ENCODE data around the gene KLHL3. TPM values are rescaled to one million over a fixed set of nuclear protein-coding genes. Genes with fewer than 3 reads are reported as not detected.

The KLHL3 gene
- polyA plus RNA-seq, 1 of the 3 experiments (the other 2 are of a cell fraction), result 3.8 TPM

- H3K4me3 ChIP-seq (ENCODE audit: low read depth in 2 of 2, low read length in 1 of 2), result no peak overlapping the region
Observed at GRCh38 chr5:137636830-137637714, 98.8 kb downstream of the KLHL3 start.

DNA sequence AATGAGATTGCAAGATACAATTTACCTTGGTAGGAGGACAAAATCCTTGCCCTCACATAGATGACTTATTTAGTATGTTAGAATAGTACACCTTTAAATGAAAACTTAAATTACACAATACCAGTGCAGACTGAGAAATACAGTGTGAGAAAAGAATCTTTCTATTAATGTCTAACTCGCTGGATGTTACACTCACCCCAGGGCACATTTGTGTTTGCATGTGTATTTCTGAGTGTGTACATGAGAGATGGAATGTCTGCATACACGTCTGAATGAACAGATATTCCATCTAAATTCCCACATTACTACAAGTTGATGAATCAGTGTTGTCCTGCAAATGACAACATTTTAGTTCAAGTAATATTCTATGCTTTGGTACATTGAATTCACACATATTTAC is 99.8 kb downstream of the KLHL3 start:
- no peaks in the 10 kb centered on the region for H4K20me1 ChIP-seq (ENCODE audit: insufficient read depth)
- no peaks in the 10 kb centered on the region for H3K79me2 ChIP-seq (ENCODE audit: insufficient read depth)
- H3K36me3 ChIP-seq (replicated peaks in 1 of 2; ENCODE audit: control insufficient read depth in 1 of 2, insufficient read depth in 2 of 2, low read length in 1 of 2), result no peaks in the 10 kb centered on the region
- DNase-seq, result no peak
- H3K9me3 ChIP-seq, result no peaks in the 10 kb centered on the region
- no peak overlapping the region for H3K27ac ChIP-seq (ENCODE audit: low read depth in 2 of 2, low read length in 1 of 2)
- no peak overlapping the region for H3K4me3 ChIP-seq (ENCODE audit: low read depth in 2 of 2, low read length in 1 of 2)
- no peaks in the 10 kb centered on the region for H3K27me3 ChIP-seq (ENCODE audit: insufficient read depth)
- H3K9ac ChIP-seq, result no peak overlapping the region
- H3K9me2 ChIP-seq, result no peaks in the 10 kb centered on the region
- 53% methylated on average over 2 of the region's 2 CpGs for WGBS (ENCODE audit: low lambda C conversion rate)
- no peaks in the 10 kb centered on the region for H3K4me1 ChIP-seq (ENCODE audit: control insufficient read depth in 1 of 2, insufficient read depth in 2 of 2, low read depth in 1 of 2, low read length in 1 of 2)
- H2AFZ ChIP-seq (ENCODE audit: low read depth), result no peak overlapping the region
- ChIA-PET CTCF (interaction anchor here (7.9 to 12.7 kb wide), 2 partner anchors 20 to 105 kb away, joined by 143 to 407 read pairs; partner anchors contain the start of gene KLHL3), POLR2A (no interaction called here)
- no peaks in the 10 kb centered on the region for H3F3A ChIP-seq (replicated peaks; ENCODE audit: insufficient read depth)
- no peak overlapping the region for H3K4me2 ChIP-seq
- no peak for TF ChIP-seq MEF2A (IDR thresholded peaks at IDR 0.05; ENCODE audit: borderline replicate concordance, low read depth)
- no peak for TF ChIP-seq RFX5 (IDR thresholded peaks at IDR 0.05; ENCODE audit: low read length)
- TF ChIP-seq FOSL2 (IDR thresholded peaks at IDR 0.05; ENCODE audit: borderline replicate concordance, low read depth), result no peak
- no peak for TF ChIP-seq EP300 (IDR thresholded peaks at IDR 0.05; ENCODE audit: borderline replicate concordance in 1 of 2, low read depth in 1 of 2, low read length in 1 of 2)
- TF ChIP-seq NFIC (IDR thresholded peaks at IDR 0.05; ENCODE audit: borderline replicate concordance), result no peak
- TF ChIP-seq JUND (IDR thresholded peaks at IDR 0.05), result no peak
- no peak for TF ChIP-seq RXRA (IDR thresholded peaks at IDR 0.05; ENCODE audit: borderline replicate concordance, low read depth)
- TF ChIP-seq GABPA (IDR thresholded peaks at IDR 0.05; ENCODE audit: low read depth), result no peak
- TF ChIP-seq RAD21 (IDR thresholded peaks at IDR 0.05; ENCODE audit: low read length), result no peak
- no peak for TF ChIP-seq REST (IDR thresholded peaks at IDR 0.05; ENCODE audit: low read depth, low read length)
- no peak for TF ChIP-seq CHD2 (IDR thresholded peaks at IDR 0.05; ENCODE audit: low read length, partially characterized antibody)
- TF ChIP-seq POLR2AphosphoS5 (IDR thresholded peaks at IDR 0.05; ENCODE audit: low read depth, low read length), result no peak
- TF ChIP-seq TEAD4 (IDR thresholded peaks at IDR 0.05; ENCODE audit: borderline replicate concordance, insufficient read depth), result no peak
- TF ChIP-seq, protein P1, sequence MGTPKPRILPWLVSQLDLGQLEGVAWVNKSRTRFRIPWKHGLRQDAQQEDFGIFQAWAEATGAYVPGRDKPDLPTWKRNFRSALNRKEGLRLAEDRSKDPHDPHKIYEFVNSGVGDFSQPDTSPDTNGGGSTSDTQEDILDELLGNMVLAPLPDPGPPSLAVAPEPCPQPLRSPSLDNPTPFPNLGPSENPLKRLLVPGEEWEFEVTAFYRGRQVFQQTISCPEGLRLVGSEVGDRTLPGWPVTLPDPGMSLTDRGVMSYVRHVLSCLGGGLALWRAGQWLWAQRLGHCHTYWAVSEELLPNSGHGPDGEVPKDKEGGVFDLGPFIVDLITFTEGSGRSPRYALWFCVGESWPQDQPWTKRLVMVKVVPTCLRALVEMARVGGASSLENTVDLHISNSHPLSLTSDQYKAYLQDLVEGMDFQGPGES (IDR thresholded peaks at IDR 0.05; ENCODE audit: low read depth, low read length), result no peak

More at GRCh38 chr5:137636830-137637714, 98.8 kb downstream of the KLHL3 start:
- H2AFZ ChIP-seq (ENCODE audit: low read depth), result no peak overlapping the region
- TF ChIP-seq ELF1 (IDR thresholded peaks at IDR 0.05), result no peak
- TF ChIP-seq FOXJ3 (CRISPR knock-in tag; IDR thresholded peaks at IDR 0.05), result no peak
- TF ChIP-seq SMC3 (IDR thresholded peaks at IDR 0.05; ENCODE audit: low read depth, low read length), result no peak
- no peak for TF ChIP-seq GATA2 (CRISPR knock-in tag; IDR thresholded peaks at IDR 0.05)
- no peak for TF ChIP-seq YY1 (IDR thresholded peaks at IDR 0.05; ENCODE audit: low read depth)
- TF ChIP-seq NRF1 (IDR thresholded peaks at IDR 0.05; ENCODE audit: low read depth, low read length), result no peak
- TF ChIP-seq, protein P2, sequence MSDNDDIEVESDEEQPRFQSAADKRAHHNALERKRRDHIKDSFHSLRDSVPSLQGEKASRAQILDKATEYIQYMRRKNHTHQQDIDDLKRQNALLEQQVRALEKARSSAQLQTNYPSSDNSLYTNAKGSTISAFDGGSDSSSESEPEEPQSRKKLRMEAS (IDR thresholded peaks at IDR 0.05; ENCODE audit: low read depth), result no peak
- TF ChIP-seq PBX3 (IDR thresholded peaks at IDR 0.05), result no peak
- no peak for TF ChIP-seq POLR2AphosphoS5 (IDR thresholded peaks at IDR 0.05; ENCODE audit: low read depth, low read length)
- no peaks in the 10 kb centered on the region for H3K9me2 ChIP-seq
- WGBS (ENCODE audit: low lambda C conversion rate), result 80% methylated on average over 15 of the region's 15 CpGs
- H3K27ac ChIP-seq (ENCODE audit: low read depth in 2 of 2, low read length in 1 of 2), result no peak overlapping the region
- H3K79me2 ChIP-seq (ENCODE audit: insufficient read depth), result no peaks in the 10 kb centered on the region
- CTCF ChIA-PET, result interaction anchor here (2.0 to 12.7 kb wide), 2 partner anchors 23 to 104 kb away, joined by 8 to 407 read pairs; partner anchors contain the start of gene KLHL3
- H3K27me3 ChIP-seq (ENCODE audit: insufficient read depth), result no peaks in the 10 kb centered on the region
- no peaks in the 10 kb centered on the region for H3F3A ChIP-seq (replicated peaks; ENCODE audit: insufficient read depth)
- no peak overlapping the region for H3K9ac ChIP-seq
- no peak for DNase-seq
- no peak overlapping the region for H3K4me2 ChIP-seq
- H4K20me1 ChIP-seq (ENCODE audit: insufficient read depth), result no peaks in the 10 kb centered on the region
- H3K9me3 ChIP-seq, result no peaks in the 10 kb centered on the region
- POLR2A ChIA-PET, result interaction anchor here (0.6 kb wide), 1 partner anchor 94 kb away, joined by 3 read pairs; no protein-coding TSS in a partner anchor
- H3K36me3 ChIP-seq (replicated peaks in 1 of 2; ENCODE audit: control insufficient read depth in 1 of 2, insufficient read depth in 2 of 2, low read length in 1 of 2), result no peaks in the 10 kb centered on the region
- no peaks in the 10 kb centered on the region for H3K4me1 ChIP-seq (ENCODE audit: control insufficient read depth in 1 of 2, insufficient read depth in 2 of 2, low read depth in 1 of 2, low read length in 1 of 2)
